Activated CD4-positive, alpha-beta T cell treated with anti-CD3 and anti-CD28 coated beads, Interleukin-2, amount 10 ng/mL, durations not matched to agents 7 days and 5 days (primary cell): Measurements from ENCODE around the gene LRRC28. TPM values are rescaled to one million over a fixed set of nuclear protein-coding genes. Genes with fewer than 3 reads are reported as not detected.

Experiments
- CTCF ChIA-PET: fragments of 350-600 bp; sonication (Branson Sonifier 250); formaldehyde crosslinking; loops from one replicate; lab custom pipeline; 2021; ENCODE audit warnings: antibody characterized with exemption; lab: Charles Lee
- POLR2A ChIA-PET: fragments of 350-600 bp; sonication (Branson Sonifier 250); formaldehyde crosslinking; loops from one replicate; lab custom pipeline; 2021; ENCODE audit warnings: antibody characterized with exemption; lab: Charles Lee
- DNase-seq: peaks from one replicate; pipeline ENCODE4 v3.0.0-alpha.2; 2020
- H3K27ac Mint-ChIP-seq: one replicate; pipeline ENCODE4 v1.8.0; 2021; ENCODE audit warnings: mild to moderate bottlenecking, moderate library complexity, mixed read lengths
- H3K27me3 Mint-ChIP-seq: one replicate; pipeline ENCODE4 v1.8.0; 2021; ENCODE audit warnings: mixed read lengths
- H3K36me3 Mint-ChIP-seq: one replicate; pipeline ENCODE4 v1.8.0; 2021; ENCODE audit warnings: low read depth, mixed read lengths
- H3K4me1 Mint-ChIP-seq: one replicate; pipeline ENCODE4 v1.8.0; 2021; ENCODE audit warnings: mixed read lengths
- H3K4me3 Mint-ChIP-seq: one replicate; pipeline ENCODE4 v1.8.0; 2021; ENCODE audit warnings: mild to moderate bottlenecking, moderate library complexity, mixed read lengths
- H3K9me3 Mint-ChIP-seq: one replicate; pipeline ENCODE4 v1.8.0; 2021; ENCODE audit warnings: mixed read lengths
- total RNA-seq, 2 experiments: library from RNA; stranded (reverse); gene quantifications; one replicate each; pipeline ENCODE4 v1.2.3, GENCODE V29; 2021

Gene LRRC28
- total RNA-seq, 2 experiments from 2014 or later: 19.2 to 26.0 TPM

GRCh38 chr15:99424131-99424571 is 172.9 kb downstream of the LRRC28 start:
- ChIA-PET POLR2A (no interaction called here), CTCF (interaction anchor here (0.9 kb wide), 1 partner anchor 10 kb away, joined by 3 read pairs; no protein-coding TSS in a partner anchor)
- Mint-ChIP-seq H3K4me3 (no peak overlapping the region), H3K9me3 (peaks cover 13% of the 10 kb centered on the region), H3K36me3 (peaks cover 23% of the 10 kb centered on the region), H3K27me3 (no peaks in the 10 kb centered on the region), H3K4me1 (peaks cover 59% of the 10 kb centered on the region), H3K27ac (peak overlapping the region; percentile 97)
- DNase-seq: no peak

- H3K27ac Mint-ChIP-seq: peak overlapping the region; percentile 97
- peaks cover 13% of the 10 kb centered on the region for H3K9me3 Mint-ChIP-seq
- POLR2A ChIA-PET: no interaction called here
Observed at GRCh38 chr15:99424978-99425656, 173.8 kb downstream of the LRRC28 start.

GRCh38 chr15:99425657-99426301 is 174.5 kb downstream of the LRRC28 start:
- Mint-ChIP-seq H3K9me3 (peaks cover 8% of the 10 kb centered on the region), H3K4me1 (peaks cover 58% of the 10 kb centered on the region), H3K27ac (peak overlapping the region; percentile 97), H3K36me3 (peaks cover 16% of the 10 kb centered on the region), H3K4me3 (no peak overlapping the region), H3K27me3 (no peaks in the 10 kb centered on the region)
- ChIA-PET CTCF (interaction anchor here (0.7 to 1.5 kb wide), 4 partner anchors 10 to 23 kb away, joined by 3 to 4 read pairs (median 3); no protein-coding TSS in a partner anchor), POLR2A (no interaction called here)
- DNase-seq: no peak

More at GRCh38 chr15:99424978-99425656, 173.8 kb downstream of the LRRC28 start:
- peak; percentile 57 for DNase-seq
- Mint-ChIP-seq H3K27me3 (no peaks in the 10 kb centered on the region), H3K4me1 (peaks cover 64% of the 10 kb centered on the region), H3K4me3 (peak overlapping the region; percentile 47), H3K36me3 (peaks cover 23% of the 10 kb centered on the region)
- CTCF ChIA-PET: interaction anchor here (1.1 to 1.2 kb wide), 2 partner anchors 12 to 24 kb away, joined by 3 to 4 read pairs; no protein-coding TSS in a partner anchor

GRCh38 chr15:99426431-99427105 is 175.3 kb downstream of the LRRC28 start:
- Mint-ChIP-seq H3K27me3 (no peaks in the 10 kb centered on the region), H3K36me3 (peaks cover 8% of the 10 kb centered on the region), H3K4me3 (no peak overlapping the region), H3K4me1 (peaks cover 50% of the 10 kb centered on the region), H3K9me3 (peaks cover 7% of the 10 kb centered on the region), H3K27ac (peak overlapping the region; percentile 97)
- no peak for DNase-seq
- POLR2A ChIA-PET: no interaction called here
- CTCF ChIA-PET: interaction anchor here (0.7 to 1.5 kb wide), 2 partner anchors 11 to 18 kb away, joined by 3 read pairs; no protein-coding TSS in a partner anchor

GRCh38 chr15:99427210-99427609 is 175.9 kb downstream of the LRRC28 start:
- POLR2A ChIA-PET: no interaction called here
- Mint-ChIP-seq H3K27me3 (no peaks in the 10 kb centered on the region), H3K4me3 (no peak overlapping the region), H3K36me3 (peaks cover 4% of the 10 kb centered on the region), H3K9me3 (peaks cover 3% of the 10 kb centered on the region), H3K27ac (peak overlapping the region; percentile 97), H3K4me1 (peaks cover 45% of the 10 kb centered on the region)
- no peak for DNase-seq
- CTCF ChIA-PET: interaction anchor here (1.5 kb wide), 2 partner anchors 12 kb away, joined by 3 to 5 read pairs; no protein-coding TSS in a partner anchor

- H3K27ac Mint-ChIP-seq: peak overlapping the region; percentile 28
- CTCF ChIA-PET: interaction anchor here (0.8 to 1.5 kb wide), 2 partner anchors 11 to 135 kb away, joined by 3 to 5 read pairs; no protein-coding TSS in a partner anchor
Observed at GRCh38 chr15:99427668-99428361, 176.5 kb downstream of the LRRC28 start.

GRCh38 chr15:99429681-99430081 is 178.4 kb downstream of the LRRC28 start:
- ChIA-PET POLR2A (no interaction called here), CTCF (interaction anchor here (1.3 to 1.9 kb wide), 2 partner anchors 9 to 15 kb away, joined by 4 to 6 read pairs; no protein-coding TSS in a partner anchor)
- no peak overlapping the region for H3K27ac Mint-ChIP-seq
- H3K4me1 Mint-ChIP-seq: peaks cover 33% of the 10 kb centered on the region
- no peaks in the 10 kb centered on the region for H3K27me3 Mint-ChIP-seq
- H3K4me3 Mint-ChIP-seq: no peak overlapping the region
- no peaks in the 10 kb centered on the region for H3K9me3 Mint-ChIP-seq
- H3K36me3 Mint-ChIP-seq: no peaks in the 10 kb centered on the region
- no peak for DNase-seq

More at GRCh38 chr15:99427668-99428361, 176.5 kb downstream of the LRRC28 start:
- POLR2A ChIA-PET: no interaction called here
- H3K36me3 Mint-ChIP-seq: peaks cover 1% of the 10 kb centered on the region
- no peak overlapping the region for H3K4me3 Mint-ChIP-seq
- H3K4me1 Mint-ChIP-seq: peaks cover 46% of the 10 kb centered on the region
- H3K9me3 Mint-ChIP-seq: peaks cover under 1% of the 10 kb centered on the region
- no peak for DNase-seq
- H3K27me3 Mint-ChIP-seq: no peaks in the 10 kb centered on the region

- DNase-seq: no peak
- Mint-ChIP-seq H3K27me3 (no peaks in the 10 kb centered on the region), H3K4me1 (peaks cover 25% of the 10 kb centered on the region), H3K27ac (no peak overlapping the region), H3K4me3 (no peak overlapping the region), H3K36me3 (no peaks in the 10 kb centered on the region), H3K9me3 (no peaks in the 10 kb centered on the region)
- CTCF ChIA-PET: interaction anchor here (1.3 to 1.9 kb wide), 2 partner anchors 10 to 14 kb away, joined by 4 to 6 read pairs; no protein-coding TSS in a partner anchor
- POLR2A ChIA-PET: no interaction called here
Observed at GRCh38 chr15:99430881-99431401, 179.7 kb downstream of the LRRC28 start.

GRCh38 chr15:99431661-99432091 is 180.4 kb downstream of the LRRC28 start:
- no peaks in the 10 kb centered on the region for H3K9me3 Mint-ChIP-seq
- ChIA-PET CTCF (interaction anchor here (1.9 kb wide), 1 partner anchor 11 kb away, joined by 6 read pairs; no protein-coding TSS in a partner anchor), POLR2A (no interaction called here)
- H3K27me3 Mint-ChIP-seq: no peaks in the 10 kb centered on the region
- H3K4me1 Mint-ChIP-seq: peaks cover 18% of the 10 kb centered on the region
- no peak for DNase-seq
- H3K4me3 Mint-ChIP-seq: no peak overlapping the region
- H3K27ac Mint-ChIP-seq: peak overlapping the region; percentile 31
- H3K36me3 Mint-ChIP-seq: no peaks in the 10 kb centered on the region

GRCh38 chr15:99432271-99433025 is 181.2 kb downstream of the LRRC28 start:
- no peak overlapping the region for H3K4me3 Mint-ChIP-seq
- no peaks in the 10 kb centered on the region for H3K36me3 Mint-ChIP-seq
- H3K4me1 Mint-ChIP-seq: peaks cover 15% of the 10 kb centered on the region
- no peaks in the 10 kb centered on the region for H3K9me3 Mint-ChIP-seq
- H3K27ac Mint-ChIP-seq: no peak overlapping the region
- ChIA-PET POLR2A (no interaction called here), CTCF (interaction anchor here (1.2 kb wide), 1 partner anchor 12 kb away, joined by 3 read pairs; no protein-coding TSS in a partner anchor)
- no peak for DNase-seq
- H3K27me3 Mint-ChIP-seq: no peaks in the 10 kb centered on the region

- Mint-ChIP-seq H3K36me3 (no peaks in the 10 kb centered on the region), H3K27ac (no peak overlapping the region), H3K27me3 (no peaks in the 10 kb centered on the region), H3K9me3 (no peaks in the 10 kb centered on the region), H3K4me3 (no peak overlapping the region), H3K4me1 (peaks cover 16% of the 10 kb centered on the region)
- no peak for DNase-seq
- ChIA-PET POLR2A (no interaction called here), CTCF (interaction anchor here (1.2 kb wide), 1 partner anchor 11 kb away, joined by 3 read pairs; no protein-coding TSS in a partner anchor)
Observed at GRCh38 chr15:99433026-99433756, 181.9 kb downstream of the LRRC28 start.
